ENCODE measurements around the gene KRABD2.

The KRABD2 gene

DNA sequence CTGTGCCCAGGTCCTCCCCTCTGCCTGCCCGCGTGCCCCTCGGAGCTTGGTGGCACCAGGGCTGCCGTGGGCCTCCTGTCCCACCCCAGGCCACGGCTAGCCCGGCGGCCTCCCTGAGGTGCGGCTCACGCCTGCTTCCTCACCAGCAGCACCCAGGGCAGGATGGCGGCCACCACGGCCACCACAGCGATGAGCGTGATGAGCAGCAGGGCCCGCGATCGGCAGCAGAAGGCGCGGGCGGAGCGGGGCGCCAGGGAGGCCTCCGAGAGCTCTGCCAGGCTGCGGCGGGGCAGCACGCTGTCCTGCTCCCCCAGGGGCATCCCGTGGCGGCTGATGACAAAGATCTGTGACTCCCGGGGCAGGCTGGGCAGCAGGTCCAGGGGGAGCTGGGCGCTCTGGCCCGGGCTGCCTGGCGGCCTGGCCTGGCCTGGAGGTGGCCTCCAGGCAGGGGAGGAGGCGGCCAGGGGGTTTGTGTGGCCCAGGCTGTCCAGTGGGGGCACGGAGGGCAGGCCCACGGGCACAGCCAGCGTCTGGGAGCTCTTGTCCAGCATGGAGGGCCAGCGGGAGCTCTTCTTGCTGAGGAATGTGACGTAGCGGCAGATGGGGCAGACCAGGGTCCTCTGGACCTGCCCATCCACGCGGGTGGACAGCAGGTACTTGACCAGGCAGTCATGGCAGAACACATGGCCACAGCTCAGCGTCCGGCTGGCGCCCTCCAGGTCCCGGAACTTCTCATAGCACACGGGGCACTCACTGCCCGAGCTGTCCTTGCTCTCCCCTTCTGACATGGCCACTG is 16.4 kb upstream of the KRABD2 start:
- H3K4me1 ChIP-seq, result no peaks in the 10 kb centered on the region
- TF ChIP-seq POLR2A (IDR thresholded peaks at IDR 0.05), result no peak
- TF ChIP-seq, protein P1, sequence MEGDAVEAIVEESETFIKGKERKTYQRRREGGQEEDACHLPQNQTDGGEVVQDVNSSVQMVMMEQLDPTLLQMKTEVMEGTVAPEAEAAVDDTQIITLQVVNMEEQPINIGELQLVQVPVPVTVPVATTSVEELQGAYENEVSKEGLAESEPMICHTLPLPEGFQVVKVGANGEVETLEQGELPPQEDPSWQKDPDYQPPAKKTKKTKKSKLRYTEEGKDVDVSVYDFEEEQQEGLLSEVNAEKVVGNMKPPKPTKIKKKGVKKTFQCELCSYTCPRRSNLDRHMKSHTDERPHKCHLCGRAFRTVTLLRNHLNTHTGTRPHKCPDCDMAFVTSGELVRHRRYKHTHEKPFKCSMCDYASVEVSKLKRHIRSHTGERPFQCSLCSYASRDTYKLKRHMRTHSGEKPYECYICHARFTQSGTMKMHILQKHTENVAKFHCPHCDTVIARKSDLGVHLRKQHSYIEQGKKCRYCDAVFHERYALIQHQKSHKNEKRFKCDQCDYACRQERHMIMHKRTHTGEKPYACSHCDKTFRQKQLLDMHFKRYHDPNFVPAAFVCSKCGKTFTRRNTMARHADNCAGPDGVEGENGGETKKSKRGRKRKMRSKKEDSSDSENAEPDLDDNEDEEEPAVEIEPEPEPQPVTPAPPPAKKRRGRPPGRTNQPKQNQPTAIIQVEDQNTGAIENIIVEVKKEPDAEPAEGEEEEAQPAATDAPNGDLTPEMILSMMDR (IDR thresholded peaks at IDR 0.05), result no peak
- TF ChIP-seq POLR2AphosphoS5 (IDR thresholded peaks at IDR 0.05; ENCODE audit: insufficient read depth in 1 of 2, low read depth in 1 of 2), result no peak
- intact Hi-C loops (cut with DNase I), result loop anchor here (10.0 kb wide), 1 partner anchor 1608 kb away; no protein-coding TSS in a partner anchor
- no peak overlapping the region for H3K4me3 ChIP-seq
- H3K36me3 ChIP-seq, result no peaks in the 10 kb centered on the region
- peaks cover 5% of the 10 kb centered on the region for H3K27me3 ChIP-seq
- H3K27ac ChIP-seq, result no peak overlapping the region
- H3K9me3 ChIP-seq, result no peaks in the 10 kb centered on the region
- no peak for DNase-seq (ENCODE audit: extremely low spot score in 2 of 2)

DNA sequence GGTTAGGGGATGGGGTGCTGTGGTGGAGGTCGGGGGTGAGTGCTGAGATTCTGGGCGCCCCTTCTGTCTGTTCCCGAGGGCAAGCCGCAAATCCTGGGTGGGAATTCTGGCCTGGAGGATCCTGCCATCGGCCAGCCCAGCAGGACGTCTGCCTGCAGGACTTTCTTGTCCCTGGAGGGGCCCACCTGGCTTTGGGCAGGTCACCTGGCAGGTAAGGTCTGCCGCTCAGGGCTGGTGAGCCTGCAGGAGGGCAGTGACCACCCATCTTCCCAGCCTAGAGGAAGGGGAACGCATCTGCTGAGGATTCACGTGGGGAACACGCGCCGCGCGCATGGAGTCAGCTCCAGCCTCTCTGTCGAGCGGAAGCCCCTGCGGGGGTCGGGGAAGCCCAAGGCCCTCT is 15.8 kb upstream of the KRABD2 start:
- DNase-seq (ENCODE audit: extremely low spot score in 2 of 2), result no peak
- peaks cover 4% of the 10 kb centered on the region for H3K27me3 ChIP-seq
- no peaks in the 10 kb centered on the region for H3K36me3 ChIP-seq
- no peak overlapping the region for H3K27ac ChIP-seq
- TF ChIP-seq, protein P1 (IDR thresholded peaks at IDR 0.05), result no peak
- TF ChIP-seq POLR2AphosphoS5 (IDR thresholded peaks at IDR 0.05; ENCODE audit: insufficient read depth in 1 of 2, low read depth in 1 of 2) (no peak), POLR2A (IDR thresholded peaks at IDR 0.05) (no peak)
- intact Hi-C loops (cut with DNase I), result loop anchor here (10.0 kb wide), 1 partner anchor 1607 kb away; no protein-coding TSS in a partner anchor
- no peaks in the 10 kb centered on the region for H3K4me1 ChIP-seq
- H3K9me3 ChIP-seq, result no peaks in the 10 kb centered on the region
- H3K4me3 ChIP-seq, result no peak overlapping the region

DNA sequence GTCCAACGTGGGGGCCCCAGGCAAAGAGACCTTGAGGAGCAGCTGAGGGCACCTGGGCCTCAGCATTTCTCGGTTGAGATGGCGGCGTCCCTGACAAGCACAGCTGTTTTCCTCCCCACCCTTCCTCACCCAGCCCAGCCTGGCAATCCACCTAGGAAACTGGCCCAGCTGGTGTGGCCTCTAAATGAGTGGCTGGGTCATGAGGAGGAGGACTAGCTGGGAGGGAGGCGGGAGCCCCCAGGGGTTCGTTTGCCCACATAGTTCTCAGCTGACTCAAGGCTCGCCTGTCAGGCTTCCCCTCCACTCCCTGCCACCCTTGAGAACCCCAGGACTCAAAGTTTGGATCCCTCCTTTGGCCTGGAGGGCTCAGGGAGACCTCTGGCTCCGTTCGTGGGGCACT is 15.2 kb upstream of the KRABD2 start:
- Histone ChIP-seq H3K4me1 (no peaks in the 10 kb centered on the region), H3K36me3 (no peaks in the 10 kb centered on the region), H3K27ac (no peak overlapping the region), H3K9me3 (no peaks in the 10 kb centered on the region), H3K27me3 (no peaks in the 10 kb centered on the region), H3K4me3 (no peak overlapping the region)
- TF ChIP-seq POLR2AphosphoS5 (IDR thresholded peaks at IDR 0.05; ENCODE audit: insufficient read depth in 1 of 2, low read depth in 1 of 2), result no peak
- no peak for TF ChIP-seq POLR2A (IDR thresholded peaks at IDR 0.05)
- TF ChIP-seq, protein P1 (IDR thresholded peaks at IDR 0.05), result no peak
- DNase-seq (ENCODE audit: extremely low spot score in 2 of 2), result no peak
- intact Hi-C loops (cut with DNase I), result loop anchor here (10.0 kb wide), 1 partner anchor 1607 kb away; no protein-coding TSS in a partner anchor

DNA sequence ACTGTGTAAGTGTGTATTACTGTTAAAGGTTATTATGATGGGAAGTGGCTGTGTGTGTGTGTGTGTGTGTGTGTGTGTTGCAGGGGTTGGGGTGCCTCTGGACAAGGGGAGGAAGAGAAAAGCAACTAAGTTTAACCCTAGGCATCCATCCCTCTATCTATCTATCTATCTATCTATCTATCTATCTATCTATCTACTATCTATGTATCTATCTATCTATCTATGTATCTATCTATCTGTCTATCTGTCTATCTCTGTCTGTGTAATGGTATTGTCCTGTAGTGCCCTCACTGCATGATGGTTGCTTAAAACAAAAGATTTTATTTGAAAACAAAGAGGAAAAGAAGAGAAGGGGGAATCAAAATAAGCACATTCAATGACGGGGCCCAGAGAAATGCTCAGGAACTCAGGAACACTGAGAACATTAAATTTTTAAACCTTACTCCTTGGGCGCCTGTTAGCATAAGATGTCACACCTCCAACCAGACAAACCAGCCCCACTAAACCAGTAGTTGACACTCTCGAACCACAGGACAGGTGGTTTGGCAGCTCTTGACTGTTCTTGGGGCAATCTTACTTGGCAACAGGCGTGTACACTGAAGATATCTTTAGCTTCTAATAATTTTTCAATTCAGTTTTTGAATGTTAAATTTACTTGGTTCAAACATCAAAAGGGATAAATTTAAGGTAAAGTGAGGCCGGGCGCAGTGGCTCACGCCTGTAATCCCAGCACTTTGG is 11.6 kb upstream of the KRABD2 start:
- DNase-seq (ENCODE audit: extremely low spot score in 2 of 2), result no peak
- Histone ChIP-seq H3K9me3 (no peaks in the 10 kb centered on the region), H3K4me3 (no peak overlapping the region), H3K36me3 (no peaks in the 10 kb centered on the region), H3K27me3 (no peaks in the 10 kb centered on the region), H3K27ac (no peak overlapping the region), H3K4me1 (peaks cover 13% of the 10 kb centered on the region)
- no peak for TF ChIP-seq POLR2A (IDR thresholded peaks at IDR 0.05)
- TF ChIP-seq, protein P1 (IDR thresholded peaks at IDR 0.05), result no peak
- TF ChIP-seq POLR2AphosphoS5 (IDR thresholded peaks at IDR 0.05; ENCODE audit: insufficient read depth in 1 of 2, low read depth in 1 of 2), result peak in 1 of 2 donors; percentile 31
- intact Hi-C loops (cut with DNase I), result no loop called here

Measured in vagina (tissue), 2 donors.